ENCODE data around the gene PLEKHG5. TPM values are rescaled to one million over a fixed set of nuclear protein-coding genes. Genes with fewer than 3 reads are reported as not detected.

Gene PLEKHG5
- total and polyA plus RNA-seq, 4 donors: 2.6 to 39.3 (median 7.3) TPM

GRCh38 chr1:6502000-6502891 is 10.8 kb upstream of the PLEKHG5 start:
- Histone ChIP-seq H3K27me3 (ENCODE audit: control insufficient read depth in 1 of 2, insufficient read depth in 2 of 2, low read length in 1 of 2) (no peaks in the 10 kb centered on the region), H3K36me3 (ENCODE audit: control insufficient read depth in 1 of 2, insufficient read depth in 2 of 2, low read length in 1 of 2) (no peaks in the 10 kb centered on the region), H3K27ac (ENCODE audit: low read depth in 1 of 2, low read length in 2 of 2) (no peak overlapping the region), H3K4me1 (ENCODE audit: control insufficient read depth in 1 of 2, insufficient read depth in 2 of 2, low read length in 2 of 2) (peaks cover 3 to 6% of the 10 kb centered on the region in 2 donors), H3K4me3 (ENCODE audit: low read length in 2 of 2) (no peak overlapping the region), H3K9me3 (ENCODE audit: control insufficient read depth, low read length) (no peaks in the 10 kb centered on the region)
- intact Hi-C loops (cut with DNase I): no loop called here
- ATAC-seq (ENCODE audit: low FRiP score) (peak; percentile 64), DNase-seq (peak; percentile 91 to 92)
- 15 to 17% methylated on average over 31 of the region's 31 CpGs for WGBS, 2 donors

- peaks cover 3 to 6% of the 10 kb centered on the region in 2 donors for H3K4me1 ChIP-seq (ENCODE audit: control insufficient read depth in 1 of 2, insufficient read depth in 2 of 2, low read length in 2 of 2)
- no peak overlapping the region for H3K4me3 ChIP-seq (ENCODE audit: low read length in 2 of 2)
- no peak for DNase-seq
Observed at GRCh38 chr1:6501279-6501813, 9.9 kb upstream of the PLEKHG5 start.

GRCh38 chr1:6500544-6501278 is 9.2 kb upstream of the PLEKHG5 start:
- Histone ChIP-seq H3K4me3 (ENCODE audit: low read length in 2 of 2) (no peak overlapping the region), H3K27ac (ENCODE audit: low read depth in 1 of 2, low read length in 2 of 2) (peak overlapping the region in 1 of 2 donors; percentile 30), H3K9me3 (ENCODE audit: control insufficient read depth, low read length) (no peaks in the 10 kb centered on the region), H3K4me1 (ENCODE audit: control insufficient read depth in 1 of 2, insufficient read depth in 2 of 2, low read length in 2 of 2) (peaks cover 3 to 6% of the 10 kb centered on the region in 2 donors), H3K27me3 (ENCODE audit: control insufficient read depth in 1 of 2, insufficient read depth in 2 of 2, low read length in 1 of 2) (no peaks in the 10 kb centered on the region), H3K36me3 (ENCODE audit: control insufficient read depth in 1 of 2, insufficient read depth in 2 of 2, low read length in 1 of 2) (no peaks in the 10 kb centered on the region)
- peak; percentile 27 for ATAC-seq (ENCODE audit: low FRiP score)
- 11% methylated on average over 27 of the region's 27 CpGs for WGBS, 2 donors
- intact Hi-C loops (cut with DNase I): no loop called here
- DNase-seq: no peak

More at GRCh38 chr1:6501279-6501813, 9.9 kb upstream of the PLEKHG5 start:
- Histone ChIP-seq H3K36me3 (ENCODE audit: control insufficient read depth in 1 of 2, insufficient read depth in 2 of 2, low read length in 1 of 2) (no peaks in the 10 kb centered on the region), H3K27me3 (ENCODE audit: control insufficient read depth in 1 of 2, insufficient read depth in 2 of 2, low read length in 1 of 2) (no peaks in the 10 kb centered on the region), H3K27ac (ENCODE audit: low read depth in 1 of 2, low read length in 2 of 2) (peak overlapping the region in 1 of 2 donors; percentile 30), H3K9me3 (ENCODE audit: control insufficient read depth, low read length) (no peaks in the 10 kb centered on the region)
- no peak for ATAC-seq (ENCODE audit: low FRiP score)
- WGBS, 2 donors: 61 to 62% methylated on average over 10 of the region's 10 CpGs
- intact Hi-C loops (cut with DNase I): no loop called here

- 87 to 95% methylated on average over 4 of the region's 4 CpGs for WGBS, 2 donors
Observed at GRCh38 chr1:6499296-6499695, 7.8 kb upstream of the PLEKHG5 start.

GRCh38 chr1:6498576-6499111 is 7.2 kb upstream of the PLEKHG5 start:
- 64 to 75% methylated on average over 12 to 13 of the region's 13 CpGs for WGBS, 2 donors

More at GRCh38 chr1:6499296-6499695, 7.8 kb upstream of the PLEKHG5 start:
- Histone ChIP-seq H3K36me3 (ENCODE audit: control insufficient read depth in 1 of 2, insufficient read depth in 2 of 2, low read length in 1 of 2) (no peaks in the 10 kb centered on the region), H3K27me3 (ENCODE audit: control insufficient read depth in 1 of 2, insufficient read depth in 2 of 2, low read length in 1 of 2) (no peaks in the 10 kb centered on the region), H3K9me3 (ENCODE audit: control insufficient read depth, low read length) (no peaks in the 10 kb centered on the region), H3K27ac (ENCODE audit: low read depth in 1 of 2, low read length in 2 of 2) (no peak overlapping the region), H3K4me1 (ENCODE audit: control insufficient read depth in 1 of 2, insufficient read depth in 2 of 2, low read length in 2 of 2) (peaks cover 3 to 6% of the 10 kb centered on the region in 2 donors), H3K4me3 (ENCODE audit: low read length in 2 of 2) (no peak overlapping the region)
- no peak for ATAC-seq (ENCODE audit: low FRiP score)
- DNase-seq: no peak
- intact Hi-C loops (cut with DNase I): no loop called here

GRCh38 chr1:6497867-6498575 is 6.6 kb upstream of the PLEKHG5 start:
- 46 to 47% methylated on average over 20 of the region's 20 CpGs for WGBS, 2 donors
- no peaks in the 10 kb centered on the region for H3K27me3 ChIP-seq (ENCODE audit: control insufficient read depth in 1 of 2, insufficient read depth in 2 of 2, low read length in 1 of 2)
- H3K9me3 ChIP-seq (ENCODE audit: control insufficient read depth, low read length): no peaks in the 10 kb centered on the region
- H3K4me3 ChIP-seq (ENCODE audit: low read length in 2 of 2): peak overlapping the region; percentile 39 to 73
- intact Hi-C loops (cut with DNase I): no loop called here
- H3K36me3 ChIP-seq (ENCODE audit: control insufficient read depth in 1 of 2, insufficient read depth in 2 of 2, low read length in 1 of 2): no peaks in the 10 kb centered on the region
- ATAC-seq (ENCODE audit: low FRiP score) (no peak), DNase-seq (no peak)
- peaks cover 3 to 6% of the 10 kb centered on the region in 2 donors for H3K4me1 ChIP-seq (ENCODE audit: control insufficient read depth in 1 of 2, insufficient read depth in 2 of 2, low read length in 2 of 2)
- H3K27ac ChIP-seq (ENCODE audit: low read depth in 1 of 2, low read length in 2 of 2): no peak overlapping the region

More at GRCh38 chr1:6498576-6499111, 7.2 kb upstream of the PLEKHG5 start:
- H3K27ac ChIP-seq (ENCODE audit: low read depth in 1 of 2, low read length in 2 of 2): no peak overlapping the region
- peaks cover 3 to 6% of the 10 kb centered on the region in 2 donors for H3K4me1 ChIP-seq (ENCODE audit: control insufficient read depth in 1 of 2, insufficient read depth in 2 of 2, low read length in 2 of 2)
- no peaks in the 10 kb centered on the region for H3K9me3 ChIP-seq (ENCODE audit: control insufficient read depth, low read length)
- no peaks in the 10 kb centered on the region for H3K27me3 ChIP-seq (ENCODE audit: control insufficient read depth in 1 of 2, insufficient read depth in 2 of 2, low read length in 1 of 2)
- intact Hi-C loops (cut with DNase I): no loop called here
- ATAC-seq (ENCODE audit: low FRiP score) (no peak), DNase-seq (no peak)
- H3K4me3 ChIP-seq (ENCODE audit: low read length in 2 of 2): no peak overlapping the region
- H3K36me3 ChIP-seq (ENCODE audit: control insufficient read depth in 1 of 2, insufficient read depth in 2 of 2, low read length in 1 of 2): no peaks in the 10 kb centered on the region

- Histone ChIP-seq H3K36me3 (ENCODE audit: control insufficient read depth in 1 of 2, insufficient read depth in 2 of 2, low read length in 1 of 2) (no peaks in the 10 kb centered on the region), H3K4me3 (ENCODE audit: low read length in 2 of 2) (peak overlapping the region; percentile 39 to 73), H3K27ac (ENCODE audit: low read depth in 1 of 2, low read length in 2 of 2) (no peak overlapping the region), H3K4me1 (ENCODE audit: control insufficient read depth in 1 of 2, insufficient read depth in 2 of 2, low read length in 2 of 2) (peaks cover 3 to 6% of the 10 kb centered on the region in 2 donors), H3K27me3 (ENCODE audit: control insufficient read depth in 1 of 2, insufficient read depth in 2 of 2, low read length in 1 of 2) (no peaks in the 10 kb centered on the region), H3K9me3 (ENCODE audit: control insufficient read depth, low read length) (no peaks in the 10 kb centered on the region)
- intact Hi-C loops (cut with DNase I): no loop called here
- no peak for ATAC-seq (ENCODE audit: low FRiP score)
- 0 to 1% methylated on average over 35 to 74 of the region's 74 CpGs for WGBS, 2 donors
- DNase-seq: peak in 1 of 2 donors; percentile 78
Observed at GRCh38 chr1:6497215-6497866, 5.9 kb upstream of the PLEKHG5 start.

- 1 to 2% methylated on average over 17 to 21 of the region's 21 CpGs for WGBS, 2 donors
- ATAC-seq (ENCODE audit: low FRiP score) (no peak), DNase-seq (no peak)
- intact Hi-C loops (cut with DNase I): no loop called here
- Histone ChIP-seq H3K4me1 (ENCODE audit: control insufficient read depth in 1 of 2, insufficient read depth in 2 of 2, low read length in 2 of 2) (peaks cover 0 to 6% of the 10 kb centered on the region in 2 donors), H3K4me3 (ENCODE audit: low read length in 2 of 2) (peak overlapping the region; percentile 39 to 73), H3K9me3 (ENCODE audit: control insufficient read depth, low read length) (no peaks in the 10 kb centered on the region), H3K36me3 (ENCODE audit: control insufficient read depth in 1 of 2, insufficient read depth in 2 of 2, low read length in 1 of 2) (no peaks in the 10 kb centered on the region), H3K27me3 (ENCODE audit: control insufficient read depth in 1 of 2, insufficient read depth in 2 of 2, low read length in 1 of 2) (no peaks in the 10 kb centered on the region), H3K27ac (ENCODE audit: low read depth in 1 of 2, low read length in 2 of 2) (no peak overlapping the region)
Observed at GRCh38 chr1:6496890-6497214, 5.4 kb upstream of the PLEKHG5 start.
